HG03342 (cell line): ENCODE data around the gene RAE1.

Source experiments
- ATAC-seq: cut with Tn5 transposase; IDR thresholded peaks from one replicate; pipeline ENCODE4 v1.9.1; 2021; ENCODE audit warnings: mild to moderate bottlenecking, moderate library complexity; ENCODE audit not compliant: unreplicated experiment

Gene RAE1, protein sequence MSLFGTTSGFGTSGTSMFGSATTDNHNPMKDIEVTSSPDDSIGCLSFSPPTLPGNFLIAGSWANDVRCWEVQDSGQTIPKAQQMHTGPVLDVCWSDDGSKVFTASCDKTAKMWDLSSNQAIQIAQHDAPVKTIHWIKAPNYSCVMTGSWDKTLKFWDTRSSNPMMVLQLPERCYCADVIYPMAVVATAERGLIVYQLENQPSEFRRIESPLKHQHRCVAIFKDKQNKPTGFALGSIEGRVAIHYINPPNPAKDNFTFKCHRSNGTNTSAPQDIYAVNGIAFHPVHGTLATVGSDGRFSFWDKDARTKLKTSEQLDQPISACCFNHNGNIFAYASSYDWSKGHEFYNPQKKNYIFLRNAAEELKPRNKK

GRCh38 chr20:57351042-57351783, at the start of gene RAE1:
Gene RAE1, plus strand, starts transcription at chr20:57351255. Its CDS starts 2,784 bp downstream, at chr20:57354039.
- ATAC-seq, result peak; percentile 82

GRCh38 chr20:57306747-57307146, 44.3 kb upstream of the RAE1 start:
- no peak for ATAC-seq

DNA sequence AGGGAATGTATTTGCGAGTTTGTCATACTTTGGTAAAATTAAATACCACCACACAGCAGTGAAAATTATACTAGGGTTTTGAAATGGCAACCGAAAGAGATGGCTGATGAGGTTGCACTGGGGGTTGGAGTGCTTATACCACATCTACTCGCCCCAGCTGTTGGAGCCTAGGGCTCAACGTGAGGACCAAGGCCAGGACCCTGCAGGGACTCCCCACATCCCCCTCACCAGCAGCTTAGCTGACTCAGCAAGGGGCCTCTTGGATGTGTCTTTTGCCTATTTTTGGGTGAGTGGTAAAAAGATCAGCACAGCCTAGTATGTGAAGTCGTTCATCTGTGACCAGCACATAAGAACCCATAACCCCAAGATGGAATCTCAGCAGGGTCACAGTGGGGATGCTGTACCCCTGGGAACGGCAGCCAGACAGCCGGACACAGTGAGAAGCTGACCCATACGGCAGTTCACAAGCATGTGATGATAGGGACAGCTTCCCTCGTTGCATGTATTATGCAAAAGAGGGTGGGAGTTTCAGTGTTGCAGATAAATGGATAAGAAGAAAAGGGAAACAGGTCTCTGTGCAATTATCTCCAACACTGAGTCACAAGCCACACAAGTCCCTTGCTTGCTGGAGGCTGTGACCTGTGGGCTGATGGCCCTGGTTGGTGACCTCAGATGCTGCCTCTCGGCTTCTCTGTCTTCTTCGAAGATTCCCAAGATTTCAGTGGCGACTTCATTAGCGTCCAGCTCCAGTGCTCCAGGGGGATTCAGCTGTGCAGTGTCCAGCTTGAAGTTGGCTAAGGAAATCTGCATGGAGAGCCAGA, 42.4 kb upstream of the RAE1 start:
- ATAC-seq, result no peak

GRCh38 chr20:57309544-57310115, 41.4 kb upstream of the RAE1 start:
- no peak for ATAC-seq

- no peak for ATAC-seq
Measured at GRCh38 chr20:57310821-57311514, 40.1 kb upstream of the RAE1 start.

DNA sequence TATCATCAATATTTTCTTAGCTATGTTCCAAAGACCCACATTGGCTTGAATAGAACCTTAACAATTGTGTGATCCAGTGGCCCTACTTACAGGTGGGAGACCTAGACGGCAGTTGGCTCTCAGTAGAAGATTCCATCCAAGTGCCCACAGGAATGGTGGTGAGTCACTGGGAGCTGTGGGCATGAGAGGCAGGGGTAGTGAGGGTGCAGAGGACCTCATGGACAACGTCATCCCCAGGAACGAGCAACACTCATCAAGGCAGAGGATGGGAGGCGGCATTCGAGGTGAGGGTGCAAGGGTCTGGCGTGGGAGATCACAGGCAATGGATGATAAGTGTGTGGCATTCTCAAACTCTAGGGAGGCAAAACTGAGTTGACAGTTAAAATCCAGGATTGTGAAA, 38.9 kb upstream of the RAE1 start:
- no peak for ATAC-seq

GRCh38 chr20:57313230-57313629, 37.8 kb upstream of the RAE1 start:
- ATAC-seq, result no peak

- ATAC-seq, result no peak
Measured at GRCh38 chr20:57313951-57314350, 37.1 kb upstream of the RAE1 start.

DNA sequence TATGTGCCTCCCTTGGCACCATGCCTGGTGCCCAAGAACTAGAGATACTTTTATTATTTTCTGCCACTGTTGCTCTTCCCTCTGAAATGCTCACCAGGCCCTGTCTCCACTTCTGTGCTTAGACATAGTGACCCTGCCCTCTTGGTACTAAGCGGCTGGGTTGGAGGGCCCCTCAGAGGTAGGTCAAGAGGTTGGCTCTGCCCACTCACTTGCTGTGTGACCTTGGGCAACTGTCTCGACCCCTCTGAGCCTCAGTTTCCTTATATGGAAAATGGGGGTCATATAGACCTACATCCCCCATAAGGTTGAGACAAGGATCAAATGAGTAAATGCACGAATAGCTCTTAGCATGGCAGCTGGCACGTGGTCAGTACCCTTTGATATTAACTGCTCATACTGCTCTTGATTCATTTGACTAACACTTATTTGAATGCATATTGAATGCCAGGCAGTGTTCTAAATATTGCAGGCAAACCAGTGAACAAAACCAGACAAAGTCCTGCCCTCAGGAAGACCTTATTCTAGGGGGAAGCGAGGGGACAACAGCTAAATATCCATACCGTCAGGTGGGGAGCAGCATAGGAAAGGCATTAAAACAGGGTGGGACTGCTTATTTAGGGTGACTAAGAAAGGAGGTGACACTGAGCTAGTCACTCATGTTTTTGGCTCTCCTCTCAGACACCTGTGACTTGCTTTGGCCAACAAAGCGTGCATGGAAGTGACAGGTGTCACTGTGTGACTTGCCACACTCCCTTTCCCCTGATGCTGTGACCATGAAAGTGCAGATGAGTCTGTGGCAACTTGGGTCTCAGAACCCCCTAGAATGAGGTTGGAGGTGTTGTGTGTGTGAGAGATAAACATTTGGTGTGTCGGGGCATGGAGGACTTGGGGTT, 35.7 kb upstream of the RAE1 start:
- ATAC-seq, result no peak

DNA sequence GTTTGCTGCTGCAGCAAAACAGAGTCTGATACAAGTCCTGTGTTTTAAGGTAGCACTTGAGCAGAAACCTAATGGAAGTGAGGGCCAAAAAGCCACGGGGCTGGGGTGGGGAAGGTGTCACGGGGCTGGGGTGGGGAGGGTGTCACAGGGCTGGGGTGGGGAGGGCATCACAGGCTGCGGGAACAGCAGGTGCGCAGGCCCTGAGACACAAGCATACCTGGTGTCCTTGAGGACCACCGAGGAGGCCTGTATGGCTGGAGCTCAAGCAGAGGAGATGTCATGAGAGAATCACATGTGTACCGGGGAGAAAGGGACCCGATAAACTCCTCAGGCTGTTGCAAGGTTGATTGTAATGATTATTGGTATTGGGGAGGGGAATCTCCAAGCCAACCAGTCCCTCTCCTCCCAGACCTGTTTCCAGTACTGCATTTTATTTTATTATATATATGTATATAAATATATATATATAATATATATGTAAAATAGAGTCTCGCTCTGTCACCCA, 35.0 kb upstream of the RAE1 start:
- no peak for ATAC-seq

- no peak for ATAC-seq
Measured at GRCh38 chr20:57316795-57317201, 34.3 kb upstream of the RAE1 start.

DNA sequence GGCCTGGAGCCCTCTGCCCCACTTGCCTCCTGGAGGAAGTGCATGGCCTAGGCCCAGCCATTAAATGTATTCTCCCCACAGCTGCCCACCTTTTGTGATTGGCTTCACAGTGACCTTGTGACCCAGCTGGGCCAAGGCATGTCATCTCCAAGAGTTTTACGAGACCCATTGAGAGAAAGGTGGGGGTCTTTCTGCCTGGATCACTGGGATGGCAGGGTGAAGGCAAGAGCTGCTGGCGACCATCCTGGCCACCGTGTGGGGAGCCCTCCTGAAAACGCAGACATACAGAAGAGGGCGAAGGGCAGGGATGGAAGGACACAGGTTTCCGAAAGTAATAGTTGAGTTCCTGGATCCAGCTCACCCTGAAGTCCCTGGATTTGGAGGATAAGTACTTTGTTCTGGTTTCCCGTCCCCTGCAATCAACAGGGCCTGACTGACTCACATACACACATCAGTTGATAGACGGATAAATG, 33.7 kb upstream of the RAE1 start:
- ATAC-seq, result no peak

GRCh38 chr20:57317789-57318371, 33.2 kb upstream of the RAE1 start:
- no peak for ATAC-seq

- no peak for ATAC-seq
Measured at GRCh38 chr20:57319584-57319983, 31.5 kb upstream of the RAE1 start.

DNA sequence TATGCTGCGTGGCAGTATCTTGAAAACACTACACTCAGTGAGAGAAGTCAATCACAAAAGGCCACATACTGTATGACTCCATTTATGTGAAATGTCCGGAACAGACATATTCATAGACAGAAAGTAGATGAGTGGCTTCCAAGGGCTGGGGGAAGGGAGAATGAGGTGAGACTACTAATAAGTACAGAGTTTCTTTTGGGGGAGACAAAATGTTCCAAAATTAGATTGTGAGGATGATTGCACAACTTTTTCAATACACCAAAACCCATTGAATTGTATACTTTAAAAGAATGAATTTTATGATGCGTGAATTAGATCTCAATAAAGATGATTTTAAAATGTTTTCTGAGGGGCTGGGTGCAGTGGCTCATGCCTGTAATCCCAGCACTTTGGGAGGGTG, 30.7 kb upstream of the RAE1 start:
- ATAC-seq, result no peak

- ATAC-seq, result no peak
Measured at GRCh38 chr20:57321142-57321541, 29.9 kb upstream of the RAE1 start.

DNA sequence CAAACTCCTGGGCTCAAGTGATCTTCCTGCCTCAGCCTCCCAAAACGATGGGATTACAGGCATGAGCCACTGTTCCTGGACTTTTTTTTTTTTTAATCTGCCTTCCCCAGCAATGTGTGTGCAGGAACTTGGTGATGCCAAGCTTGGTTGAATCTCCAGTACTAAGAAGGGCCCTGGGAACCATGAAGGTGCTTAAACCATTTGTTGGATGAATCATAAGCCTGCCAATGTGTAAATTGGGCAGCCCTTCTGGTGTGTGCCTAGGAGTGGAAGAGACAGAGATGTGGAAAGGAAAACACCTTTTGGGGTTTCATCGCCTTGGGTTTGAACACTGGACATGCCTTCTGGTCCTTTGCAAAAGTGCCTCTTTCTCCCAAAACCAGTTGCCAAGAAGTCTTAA, 28.6 kb upstream of the RAE1 start:
- ATAC-seq, result no peak

GRCh38 chr20:57323034-57323433, 28.0 kb upstream of the RAE1 start:
- no peak for ATAC-seq
